Neutrophil (primary cell): Measurements from ENCODE around the gene WNT7B.

Source experiments
- H3K27ac ChIP-seq: fragments of 200-600 bp; sonication (generic); 2 replicates; pipeline ENCODE4 v1.5.1; 2016; ENCODE audit warnings: mild to moderate bottlenecking, moderate library complexity
- H3K27me3 ChIP-seq: fragments of 200-600 bp; sonication (generic); 2 replicates; pipeline ENCODE4 v1.6.0; 2016; ENCODE audit warnings: mild to moderate bottlenecking
- H3K36me3 ChIP-seq: fragments of 200-600 bp; sonication (generic); 2 replicates; pipeline ENCODE4 v1.5.1; 2017
- H3K4me1 ChIP-seq, 2 experiments: fragments of 200-600 bp in 1 of 2; sonication (generic) in 1 of 2; 1 replicate in 1 of 2; 2 replicates in 1 of 2; pipeline versions ENCODE4 v1.5.1 to v1.6.1; 2013 to 2016; ENCODE audit warnings: low read depth in 1 of 2, low read length in 1 of 2, mild to moderate bottlenecking in 1 of 2, moderate library complexity in 1 of 2; ENCODE audit not compliant: control insufficient read depth in 1 of 2, insufficient read depth in 1 of 2
- H3K4me3 ChIP-seq, 2 experiments: fragments of 200-600 bp in 1 of 2; sonication (generic) in 1 of 2; 1 replicate in 1 of 2; 2 replicates in 1 of 2; pipeline ENCODE4 v1.5.1; 2013 to 2016; ENCODE audit warnings: low read depth in 1 of 2, low read length in 1 of 2, mild to moderate bottlenecking in 1 of 2, moderate library complexity in 1 of 2
- H3K9me3 ChIP-seq: fragments of 200-600 bp; sonication (generic); 2 replicates; pipeline ENCODE4 v1.5.1; 2016
- TF ChIP-seq, protein P1 (sequence below): fragments of 200-600 bp; sonication (generic); IDR thresholded peaks from 2 replicates; pipeline ENCODE4 v1.5.1; 2016; ENCODE audit warnings: antibody characterized with exemption

Gene WNT7B

DNA sequence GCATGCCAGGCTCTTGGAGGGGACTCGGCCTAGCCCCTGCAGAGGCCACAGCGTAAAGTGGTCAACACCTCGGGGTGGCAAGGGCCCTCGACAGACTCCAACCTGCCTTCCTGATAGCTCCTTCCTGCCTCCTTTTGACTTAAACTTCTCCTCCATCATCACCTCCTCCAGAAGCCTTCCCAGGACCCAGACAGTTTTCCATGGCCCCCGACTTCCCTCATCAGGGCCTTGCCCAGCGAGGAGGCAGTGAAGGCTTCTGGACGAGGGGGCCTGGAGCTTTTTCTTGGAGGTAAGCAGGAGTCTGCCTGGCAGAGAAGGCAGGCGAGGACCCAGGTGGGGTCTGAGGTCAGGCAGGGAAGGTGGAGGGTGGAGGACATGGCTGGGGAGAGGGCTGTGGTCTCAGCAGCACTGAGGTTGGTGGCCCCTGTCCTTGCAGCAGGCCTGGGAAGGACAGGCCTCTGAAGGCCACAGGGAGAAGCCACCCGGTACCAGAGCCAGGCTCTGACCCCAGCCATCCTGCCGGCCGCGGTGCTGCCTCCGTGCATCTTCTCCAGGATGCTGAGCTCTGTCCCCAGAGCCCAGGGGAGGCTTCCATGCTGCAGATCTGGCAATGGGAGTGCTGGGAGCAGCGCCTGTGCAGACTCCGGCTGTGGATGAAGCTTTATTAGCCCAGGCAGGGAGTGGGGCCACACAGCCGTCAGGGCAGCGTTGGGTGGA, 81.4 kb downstream of the WNT7B start:
- Histone ChIP-seq H3K27me3 (peaks cover 52% of the 10 kb centered on the region), H3K4me3 (no peak overlapping the region), H3K27ac (no peak overlapping the region), H3K4me1 (no peaks in the 10 kb centered on the region), H3K36me3 (no peaks in the 10 kb centered on the region), H3K9me3 (no peaks in the 10 kb centered on the region)
- TF ChIP-seq, protein P1, sequence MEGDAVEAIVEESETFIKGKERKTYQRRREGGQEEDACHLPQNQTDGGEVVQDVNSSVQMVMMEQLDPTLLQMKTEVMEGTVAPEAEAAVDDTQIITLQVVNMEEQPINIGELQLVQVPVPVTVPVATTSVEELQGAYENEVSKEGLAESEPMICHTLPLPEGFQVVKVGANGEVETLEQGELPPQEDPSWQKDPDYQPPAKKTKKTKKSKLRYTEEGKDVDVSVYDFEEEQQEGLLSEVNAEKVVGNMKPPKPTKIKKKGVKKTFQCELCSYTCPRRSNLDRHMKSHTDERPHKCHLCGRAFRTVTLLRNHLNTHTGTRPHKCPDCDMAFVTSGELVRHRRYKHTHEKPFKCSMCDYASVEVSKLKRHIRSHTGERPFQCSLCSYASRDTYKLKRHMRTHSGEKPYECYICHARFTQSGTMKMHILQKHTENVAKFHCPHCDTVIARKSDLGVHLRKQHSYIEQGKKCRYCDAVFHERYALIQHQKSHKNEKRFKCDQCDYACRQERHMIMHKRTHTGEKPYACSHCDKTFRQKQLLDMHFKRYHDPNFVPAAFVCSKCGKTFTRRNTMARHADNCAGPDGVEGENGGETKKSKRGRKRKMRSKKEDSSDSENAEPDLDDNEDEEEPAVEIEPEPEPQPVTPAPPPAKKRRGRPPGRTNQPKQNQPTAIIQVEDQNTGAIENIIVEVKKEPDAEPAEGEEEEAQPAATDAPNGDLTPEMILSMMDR = no peak

DNA sequence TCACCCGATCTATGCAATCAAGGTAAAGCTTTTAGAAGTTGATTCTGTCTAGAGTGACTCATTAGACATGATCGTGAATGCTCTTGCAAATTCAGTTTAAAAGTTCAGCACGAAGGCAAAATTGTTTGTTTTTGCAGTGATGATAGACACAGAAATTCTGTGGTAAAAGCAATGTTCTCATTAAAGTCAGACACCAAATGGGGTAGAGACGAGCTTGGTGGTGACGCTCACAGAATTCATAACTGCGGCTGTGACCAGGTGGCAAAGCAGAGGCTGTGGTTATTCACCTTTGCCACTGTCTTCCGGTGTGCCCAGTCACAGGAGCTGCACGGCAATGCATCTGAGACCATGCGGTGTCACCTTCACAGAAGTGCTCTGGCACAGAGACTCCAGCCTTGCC, 83.4 kb downstream of the WNT7B start:
- TF ChIP-seq, protein P1 = no peak

DNA sequence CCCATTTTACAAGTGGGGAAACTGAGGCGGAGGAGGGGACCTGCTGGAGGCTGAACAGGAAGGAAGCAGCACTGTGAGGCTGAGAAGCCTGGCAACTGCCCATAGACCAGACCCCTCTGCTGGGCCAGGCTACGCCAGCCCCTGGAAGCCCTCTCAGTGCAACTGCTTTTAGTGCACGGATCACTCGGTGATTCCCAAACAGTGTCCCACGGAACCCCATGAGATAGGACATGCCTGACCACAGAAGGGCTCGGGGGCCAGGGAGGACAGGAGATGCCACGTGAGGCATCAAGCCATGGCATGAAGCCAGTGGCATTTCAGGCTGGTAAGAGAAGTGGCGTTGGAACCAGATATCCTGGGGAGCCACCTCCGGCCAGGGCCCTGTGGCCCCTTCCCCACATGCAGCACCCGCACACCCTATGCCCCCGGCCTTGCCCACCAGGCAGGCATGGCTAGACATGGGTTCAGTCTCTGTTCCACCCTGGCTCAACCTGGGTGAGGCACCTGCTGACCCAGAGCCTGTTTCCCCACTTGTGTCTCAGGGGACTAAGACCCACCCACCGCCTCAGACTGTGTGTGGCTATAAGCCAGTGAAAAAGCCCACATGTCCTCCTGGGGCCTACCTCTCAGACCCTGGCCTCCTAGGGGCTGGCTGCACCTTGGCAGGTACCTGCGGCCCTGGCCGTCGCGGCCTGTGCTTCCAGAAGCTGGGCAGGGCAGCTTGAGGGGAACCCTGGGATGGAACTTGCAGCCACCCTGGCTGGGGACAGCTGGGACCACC, 84.1 kb downstream of the WNT7B start:
- H3K4me1 ChIP-seq = no peaks in the 10 kb centered on the region
- TF ChIP-seq, protein P1 = no peak
- H3K4me3 ChIP-seq = no peak overlapping the region
- peaks cover 56% of the 10 kb centered on the region for H3K27me3 ChIP-seq
- no peaks in the 10 kb centered on the region for H3K9me3 ChIP-seq
- no peak overlapping the region for H3K27ac ChIP-seq
- H3K36me3 ChIP-seq = no peaks in the 10 kb centered on the region

More for the DNA sequence above, 83.4 kb downstream of the WNT7B start:
- no peak overlapping the region for H3K4me3 ChIP-seq
- H3K9me3 ChIP-seq = no peaks in the 10 kb centered on the region
- no peaks in the 10 kb centered on the region for H3K36me3 ChIP-seq
- no peak overlapping the region for H3K27ac ChIP-seq
- H3K27me3 ChIP-seq = peaks cover 52% of the 10 kb centered on the region
- no peaks in the 10 kb centered on the region for H3K4me1 ChIP-seq

DNA sequence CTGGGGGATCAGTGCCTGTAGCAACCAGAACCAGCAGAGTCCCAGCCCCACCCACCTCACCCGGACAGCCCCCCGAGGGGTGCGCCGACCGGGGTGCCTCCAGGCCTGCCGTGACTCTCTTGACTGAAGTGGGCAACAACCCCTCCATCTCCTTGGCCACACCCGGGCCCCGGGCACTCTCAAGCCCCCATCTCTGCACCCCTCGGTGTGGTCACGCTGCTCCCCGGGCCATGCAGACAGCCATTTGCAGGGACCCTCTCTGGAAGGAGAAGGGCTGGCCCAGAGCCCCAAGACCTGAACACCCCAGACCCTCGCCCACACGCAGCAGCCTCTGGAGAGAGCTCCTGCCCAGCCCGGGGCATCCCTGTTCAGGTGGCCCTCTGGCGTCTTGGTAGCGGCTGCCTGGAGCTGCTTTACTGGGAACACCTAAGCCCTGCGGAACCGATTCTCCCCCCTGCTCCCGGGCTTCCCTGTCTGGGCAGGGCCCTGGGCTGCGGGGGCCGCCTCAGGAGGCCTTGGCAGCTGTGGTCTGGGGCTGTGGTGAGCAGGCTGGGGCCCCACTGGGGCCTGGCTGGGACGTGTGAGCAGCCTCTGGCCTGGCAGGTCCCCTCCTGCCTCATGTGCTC, 84.9 kb downstream of the WNT7B start:
- peaks cover 56% of the 10 kb centered on the region for H3K27me3 ChIP-seq
- TF ChIP-seq, protein P1 = no peak

DNA sequence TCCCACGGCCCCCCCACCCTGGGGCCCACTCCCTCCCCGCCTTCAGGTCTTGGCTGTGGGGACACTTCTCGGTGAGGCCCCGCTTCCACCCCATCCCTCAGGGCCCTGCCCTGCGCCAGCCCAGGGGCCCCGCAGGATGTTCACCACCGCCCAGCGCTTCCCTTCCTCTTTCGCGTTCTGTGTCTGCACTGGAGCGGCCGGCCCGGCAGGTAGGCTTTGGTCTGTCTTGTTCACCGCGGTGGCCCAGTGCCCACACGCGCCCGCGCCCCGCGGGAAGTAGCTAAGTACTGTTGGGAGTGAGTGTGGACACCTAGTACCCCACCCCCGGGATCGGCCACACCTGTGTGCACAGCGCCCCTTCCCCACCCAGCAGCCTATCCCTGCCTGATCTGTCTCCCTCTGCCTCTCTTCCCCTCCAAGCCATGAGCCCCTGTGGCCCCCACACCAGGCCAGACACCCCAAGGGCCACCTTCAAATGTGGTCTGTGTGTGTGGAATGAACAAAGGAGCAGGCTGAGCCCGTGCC, 85.4 kb downstream of the WNT7B start:
- no peak overlapping the region for H3K27ac ChIP-seq
- H3K9me3 ChIP-seq = no peaks in the 10 kb centered on the region
- H3K4me1 ChIP-seq = no peaks in the 10 kb centered on the region
- TF ChIP-seq, protein P1 = no peak
- peaks cover 56% of the 10 kb centered on the region for H3K27me3 ChIP-seq
- H3K4me3 ChIP-seq = no peak overlapping the region
- no peaks in the 10 kb centered on the region for H3K36me3 ChIP-seq

More for the DNA sequence above, 84.9 kb downstream of the WNT7B start:
- Histone ChIP-seq H3K27ac (no peak overlapping the region), H3K9me3 (no peaks in the 10 kb centered on the region), H3K36me3 (no peaks in the 10 kb centered on the region), H3K4me1 (no peaks in the 10 kb centered on the region), H3K4me3 (no peak overlapping the region)
